ENCODE measurements around the gene CBLC.

Gene CBLC

GRCh38 chr19:44740351-44740824 lies 37.3 kb upstream of the CBLC start:
- WGBS, 2 donors (ENCODE audit: extremely low coverage in 2 of 2, insufficient read length in 2 of 2, insufficient replicate concordance in 1 of 2) = no CpG with 5 or more reads among the region's 3 CpGs
- Histone ChIP-seq H3K79me1 (ENCODE audit: low read depth, low read length) (no peaks in the 10 kb centered on the region), H3K27me3 (ENCODE audit: control insufficient read depth in 3 of 3, insufficient read depth in 3 of 3, low read depth in 1 of 3, low read length in 3 of 3) (peaks cover 0 to 25% (median 0%) of the 10 kb centered on the region in 3 experiments), H3K9me3 (replicated peaks in 1 of 2; ENCODE audit: control insufficient read depth in 2 of 2, insufficient read depth in 1 of 2, low read depth in 1 of 2, low read length in 2 of 2) (peaks cover 0 to 1% of the 10 kb centered on the region in 2 donors), H3K27ac (replicated peaks; ENCODE audit: low read length) (no peak overlapping the region), H3K18ac (ENCODE audit: low read length) (no peak overlapping the region), H2BK120ac (ENCODE audit: low read depth, low read length) (no peak overlapping the region), H3K36me3 (replicated peaks in 1 of 2; ENCODE audit: control insufficient read depth in 2 of 2, insufficient read depth in 2 of 2, low read length in 2 of 2) (no peaks in the 10 kb centered on the region), H2BK15ac (ENCODE audit: low read length) (no peak overlapping the region), H3K4me1 (ENCODE audit: control insufficient read depth in 2 of 2, insufficient read depth in 1 of 2, low read depth in 1 of 2, low read length in 2 of 2) (peaks cover 4 to 9% of the 10 kb centered on the region in 2 donors), H3K14ac (ENCODE audit: low read length) (no peak overlapping the region), H4K91ac (ENCODE audit: low read depth, low read length, poor library complexity) (no peak overlapping the region), H4K8ac (ENCODE audit: low read depth, low read length) (no peak overlapping the region), H3K4ac (ENCODE audit: low read length) (no peak overlapping the region), H3K9ac (ENCODE audit: low read depth, low read length, poor library complexity) (no peak overlapping the region), H3K4me2 (ENCODE audit: insufficient read depth, low read length, poor library complexity, severe bottlenecking) (no peak overlapping the region), H2BK5ac (ENCODE audit: low read length) (no peak overlapping the region), H3K4me3 (ENCODE audit: low read length in 2 of 2) (no peak overlapping the region), H3K23ac (ENCODE audit: low read depth, low read length, poor library complexity) (no peak overlapping the region), H2AK5ac (ENCODE audit: low read depth, low read length) (no peak overlapping the region), H2BK12ac (ENCODE audit: low read length) (no peak overlapping the region), H2AFZ (ENCODE audit: low read length) (no peak overlapping the region)
- DNase-seq (ENCODE audit: low spot score) = no peak

- Histone ChIP-seq H2BK120ac (ENCODE audit: low read depth, low read length) (no peak overlapping the region), H2BK5ac (ENCODE audit: low read length) (no peak overlapping the region), H3K36me3 (replicated peaks in 1 of 2; ENCODE audit: control insufficient read depth in 2 of 2, insufficient read depth in 2 of 2, low read length in 2 of 2) (no peaks in the 10 kb centered on the region), H2AFZ (ENCODE audit: low read length) (no peak overlapping the region), H3K27ac (replicated peaks; ENCODE audit: low read length) (no peak overlapping the region), H3K9me3 (replicated peaks in 1 of 2; ENCODE audit: control insufficient read depth in 2 of 2, insufficient read depth in 1 of 2, low read depth in 1 of 2, low read length in 2 of 2) (peaks cover 0 to 1% of the 10 kb centered on the region in 2 donors), H3K18ac (ENCODE audit: low read length) (no peak overlapping the region), H2AK5ac (ENCODE audit: low read depth, low read length) (no peak overlapping the region), H3K4me1 (ENCODE audit: control insufficient read depth in 2 of 2, insufficient read depth in 1 of 2, low read depth in 1 of 2, low read length in 2 of 2) (peaks cover 4 to 9% of the 10 kb centered on the region in 2 donors), H3K4me3 (ENCODE audit: low read length in 2 of 2) (no peak overlapping the region), H3K9ac (ENCODE audit: low read depth, low read length, poor library complexity) (no peak overlapping the region), H3K14ac (ENCODE audit: low read length) (no peak overlapping the region), H3K79me1 (ENCODE audit: low read depth, low read length) (no peaks in the 10 kb centered on the region), H3K27me3 (ENCODE audit: control insufficient read depth in 3 of 3, insufficient read depth in 3 of 3, low read depth in 1 of 3, low read length in 3 of 3) (peaks cover 0 to 34% (median 9%) of the 10 kb centered on the region in 3 experiments), H2BK12ac (ENCODE audit: low read length) (no peak overlapping the region), H3K4me2 (ENCODE audit: insufficient read depth, low read length, poor library complexity, severe bottlenecking) (no peak overlapping the region), H4K91ac (ENCODE audit: low read depth, low read length, poor library complexity) (no peak overlapping the region), H3K4ac (ENCODE audit: low read length) (no peak overlapping the region), H4K8ac (ENCODE audit: low read depth, low read length) (no peak overlapping the region), H2BK15ac (ENCODE audit: low read length) (no peak overlapping the region), H3K23ac (ENCODE audit: low read depth, low read length, poor library complexity) (no peak overlapping the region)
- DNase-seq (ENCODE audit: low spot score) = no peak
- WGBS, 2 donors (ENCODE audit: extremely low coverage in 2 of 2, insufficient read length in 2 of 2, insufficient replicate concordance in 1 of 2) = no CpG with 5 or more reads among the region's 6 CpGs
These were observed 36.4 kb upstream of the CBLC start for GRCh38 chr19:44741258-44741731.

DNA sequence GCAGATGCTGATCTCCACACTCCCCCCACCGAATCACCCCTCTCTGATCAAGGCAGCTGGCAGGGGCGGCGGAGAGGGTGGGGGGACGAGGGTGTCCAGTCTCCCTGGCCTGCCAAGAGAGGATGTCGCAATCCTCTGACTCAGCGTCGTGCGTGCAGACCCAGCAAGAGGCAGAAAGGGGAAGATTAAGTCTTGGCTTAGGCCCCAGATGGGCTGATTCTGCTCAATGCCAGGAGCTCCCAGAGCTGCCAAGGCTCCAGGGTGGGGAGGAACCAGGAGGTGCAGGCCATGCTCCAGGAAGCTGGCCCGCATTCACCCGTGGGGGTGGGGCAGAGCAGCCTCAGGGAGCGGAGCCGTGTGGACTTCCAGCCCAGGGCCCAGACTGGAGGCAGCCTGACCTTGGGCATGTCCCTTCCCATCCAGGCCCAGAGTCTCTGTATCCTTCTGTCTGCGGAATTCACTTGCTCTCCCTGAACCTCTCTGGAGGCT lies 35.8 kb upstream of the CBLC start:
- Histone ChIP-seq H3K18ac (ENCODE audit: low read length) (peak overlapping the region; percentile 85), H3K4me2 (ENCODE audit: insufficient read depth, low read length, poor library complexity, severe bottlenecking) (no peak overlapping the region), H2AFZ (ENCODE audit: low read length) (peak overlapping the region; percentile 79), H3K27me3 (ENCODE audit: control insufficient read depth in 3 of 3, insufficient read depth in 3 of 3, low read depth in 1 of 3, low read length in 3 of 3) (peaks cover 0 to 40% (median 14%) of the 10 kb centered on the region in 3 experiments), H3K9ac (ENCODE audit: low read depth, low read length, poor library complexity) (no peak overlapping the region), H3K14ac (ENCODE audit: low read length) (peak overlapping the region; percentile 40), H2BK15ac (ENCODE audit: low read length) (peak overlapping the region; percentile 72), H2BK12ac (ENCODE audit: low read length) (no peak overlapping the region), H3K79me1 (ENCODE audit: low read depth, low read length) (no peaks in the 10 kb centered on the region), H3K4me1 (ENCODE audit: control insufficient read depth in 2 of 2, insufficient read depth in 1 of 2, low read depth in 1 of 2, low read length in 2 of 2) (peaks cover 4 to 9% of the 10 kb centered on the region in 2 donors), H3K4me3 (ENCODE audit: low read length in 2 of 2) (no peak overlapping the region), H3K27ac (replicated peaks; ENCODE audit: low read length) (no peak overlapping the region), H3K9me3 (replicated peaks in 1 of 2; ENCODE audit: control insufficient read depth in 2 of 2, insufficient read depth in 1 of 2, low read depth in 1 of 2, low read length in 2 of 2) (peaks cover 0 to 1% of the 10 kb centered on the region in 2 donors), H3K4ac (ENCODE audit: low read length) (no peak overlapping the region), H4K8ac (ENCODE audit: low read depth, low read length) (no peak overlapping the region), H3K36me3 (replicated peaks in 1 of 2; ENCODE audit: control insufficient read depth in 2 of 2, insufficient read depth in 2 of 2, low read length in 2 of 2) (no peaks in the 10 kb centered on the region), H3K23ac (ENCODE audit: low read depth, low read length, poor library complexity) (peak overlapping the region; percentile 75), H4K91ac (ENCODE audit: low read depth, low read length, poor library complexity) (no peak overlapping the region), H2AK5ac (ENCODE audit: low read depth, low read length) (peak overlapping the region; percentile 92), H2BK5ac (ENCODE audit: low read length) (no peak overlapping the region), H2BK120ac (ENCODE audit: low read depth, low read length) (no peak overlapping the region)
- DNase-seq (ENCODE audit: low spot score) = no peak
- no CpG with 5 or more reads among the region's 13 CpGs for WGBS, 2 donors (ENCODE audit: extremely low coverage in 2 of 2, insufficient read length in 2 of 2, insufficient replicate concordance in 1 of 2)

DNA sequence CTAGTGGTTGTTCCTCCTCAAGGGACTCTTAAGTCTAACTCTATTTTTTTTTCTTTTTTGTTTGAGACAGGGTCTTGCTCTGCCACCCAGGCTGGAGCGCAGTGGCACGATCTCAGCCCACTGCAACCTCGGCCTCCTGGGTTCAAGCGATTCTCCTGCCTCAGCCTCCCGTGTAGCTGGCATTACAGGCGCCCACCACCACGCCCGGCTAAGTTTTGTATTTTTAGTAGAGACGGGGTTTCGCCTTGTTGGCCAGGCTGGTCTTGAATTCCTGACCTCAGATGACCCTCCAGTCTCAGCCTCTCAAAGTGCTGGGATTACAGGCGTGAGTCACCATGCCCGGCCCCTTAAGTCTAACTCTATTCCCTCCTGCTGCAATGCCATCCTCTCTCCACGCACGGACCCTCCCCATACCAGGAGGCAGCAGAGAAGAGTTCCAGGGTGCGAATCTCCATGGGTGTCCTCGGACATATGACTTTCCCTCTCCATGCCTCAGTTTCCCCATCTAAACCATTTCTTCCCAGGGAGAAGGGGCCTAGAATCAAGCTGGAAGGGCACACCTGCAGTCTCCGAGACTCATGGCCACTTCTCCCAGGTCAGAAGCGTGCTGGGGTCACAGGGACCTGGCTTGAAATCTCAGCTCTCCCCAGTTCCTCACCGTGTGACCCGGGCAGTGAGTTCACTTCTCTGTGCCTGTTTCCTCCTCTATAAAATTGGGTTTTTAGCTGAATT lies 35.2 kb upstream of the CBLC start:
- no peak overlapping the region for H4K8ac ChIP-seq (ENCODE audit: low read depth, low read length)
- no peak overlapping the region for H3K27ac ChIP-seq (replicated peaks; ENCODE audit: low read length)
- H3K18ac ChIP-seq (ENCODE audit: low read length) = no peak overlapping the region
- H3K14ac ChIP-seq (ENCODE audit: low read length) = peak overlapping the region; percentile 40
- peak overlapping the region; percentile 79 for H2AFZ ChIP-seq (ENCODE audit: low read length)
- no peak overlapping the region for H3K9ac ChIP-seq (ENCODE audit: low read depth, low read length, poor library complexity)
- no CpG with 5 or more reads among the region's 20 CpGs for WGBS, 2 donors (ENCODE audit: extremely low coverage in 2 of 2, insufficient read length in 2 of 2, insufficient replicate concordance in 1 of 2)
- H2BK15ac ChIP-seq (ENCODE audit: low read length) = no peak overlapping the region
- no peak overlapping the region for H2BK5ac ChIP-seq (ENCODE audit: low read length)
- no peaks in the 10 kb centered on the region for H3K79me1 ChIP-seq (ENCODE audit: low read depth, low read length)
- H3K36me3 ChIP-seq (replicated peaks in 1 of 2; ENCODE audit: control insufficient read depth in 2 of 2, insufficient read depth in 2 of 2, low read length in 2 of 2) = no peaks in the 10 kb centered on the region
- no peak overlapping the region for H3K4ac ChIP-seq (ENCODE audit: low read length)
- H3K4me3 ChIP-seq (ENCODE audit: low read length in 2 of 2) = no peak overlapping the region
- H3K27me3 ChIP-seq (ENCODE audit: control insufficient read depth in 3 of 3, insufficient read depth in 3 of 3, low read depth in 1 of 3, low read length in 3 of 3) = peaks cover 3 to 40% (median 20%) of the 10 kb centered on the region in 3 experiments
- no peak for DNase-seq (ENCODE audit: low spot score)
- no peak overlapping the region for H2AK5ac ChIP-seq (ENCODE audit: low read depth, low read length)
- H4K91ac ChIP-seq (ENCODE audit: low read depth, low read length, poor library complexity) = no peak overlapping the region
- no peak overlapping the region for H3K4me2 ChIP-seq (ENCODE audit: insufficient read depth, low read length, poor library complexity, severe bottlenecking)
- no peak overlapping the region for H2BK12ac ChIP-seq (ENCODE audit: low read length)
- H3K23ac ChIP-seq (ENCODE audit: low read depth, low read length, poor library complexity) = no peak overlapping the region
- H2BK120ac ChIP-seq (ENCODE audit: low read depth, low read length) = no peak overlapping the region
- H3K9me3 ChIP-seq (replicated peaks in 1 of 2; ENCODE audit: control insufficient read depth in 2 of 2, insufficient read depth in 1 of 2, low read depth in 1 of 2, low read length in 2 of 2) = peaks cover 0 to 2% of the 10 kb centered on the region in 2 donors
- peaks cover 4 to 9% of the 10 kb centered on the region in 2 donors for H3K4me1 ChIP-seq (ENCODE audit: control insufficient read depth in 2 of 2, insufficient read depth in 1 of 2, low read depth in 1 of 2, low read length in 2 of 2)
